HG03097 (cell line): Measurements from ENCODE around the gene RAB11FIP4.

ENCODE experiments used
- ATAC-seq: cut with Tn5 transposase; IDR thresholded peaks from one replicate; pipeline ENCODE4 v1.9.1; 2021; ENCODE audit not compliant: unreplicated experiment, low FRiP score

RAB11FIP4 gene

GRCh38 chr17:31405890-31406371, 14.5 kb downstream of the RAB11FIP4 start:
- no peak for ATAC-seq

- ATAC-seq, result no peak
These were observed 17.1 kb downstream of the RAB11FIP4 start for GRCh38 chr17:31408586-31408985.

GRCh38 chr17:31411707-31412285, 20.3 kb downstream of the RAB11FIP4 start:
- no peak for ATAC-seq

- no peak for ATAC-seq
These were observed 21.0 kb downstream of the RAB11FIP4 start for GRCh38 chr17:31412511-31412910.

GRCh38 chr17:31413081-31413799, 21.8 kb downstream of the RAB11FIP4 start:
- ATAC-seq, result no peak

- no peak for ATAC-seq
These were observed 22.5 kb downstream of the RAB11FIP4 start for GRCh38 chr17:31413874-31414549.

GRCh38 chr17:31414550-31414918, 23.1 kb downstream of the RAB11FIP4 start:
- no peak for ATAC-seq

GRCh38 chr17:31415004-31415454, 23.6 kb downstream of the RAB11FIP4 start:
- no peak for ATAC-seq

GRCh38 chr17:31415640-31416502, 24.4 kb downstream of the RAB11FIP4 start:
- ATAC-seq, result no peak

GRCh38 chr17:31416503-31416923, 25.0 kb downstream of the RAB11FIP4 start:
- no peak for ATAC-seq

GRCh38 chr17:31417051-31417792, 25.7 kb downstream of the RAB11FIP4 start:
- ATAC-seq, result no peak

- ATAC-seq, result no peak
These were observed 27.4 kb downstream of the RAB11FIP4 start for GRCh38 chr17:31418773-31419350.

- no peak for ATAC-seq
These were observed 31.0 kb downstream of the RAB11FIP4 start for GRCh38 chr17:31422443-31422842.

GRCh38 chr17:31424944-31425281, 33.4 kb downstream of the RAB11FIP4 start:
- ATAC-seq, result no peak

- ATAC-seq, result no peak
These were observed 34.0 kb downstream of the RAB11FIP4 start for GRCh38 chr17:31425282-31426040.

- ATAC-seq, result no peak
These were observed 36.2 kb downstream of the RAB11FIP4 start for GRCh38 chr17:31427684-31428083.

GRCh38 chr17:31428111-31428510, 36.6 kb downstream of the RAB11FIP4 start:
- ATAC-seq, result no peak

GRCh38 chr17:31428512-31428911, 37.0 kb downstream of the RAB11FIP4 start:
- ATAC-seq, result no peak
